Dendritic cell treated with granulocyte-macrophage colony-stimulating factor and Interleukin-4, amounts not matched to agents 40 ng/mL and 50 ng/mL, for 4 days (primary cell): ENCODE measurements around the gene NAT14.

Experiments
- H3K27ac Mint-ChIP-seq: one replicate; pipeline ENCODE4 v1.8.0; 2022; ENCODE audit warnings: mild to moderate bottlenecking, mixed read lengths
- H3K27me3 Mint-ChIP-seq: one replicate; pipeline ENCODE4 v1.8.0; 2022; ENCODE audit warnings: mild to moderate bottlenecking, mixed read lengths
- H3K36me3 Mint-ChIP-seq: one replicate; pipeline ENCODE4 v1.8.0; 2022; ENCODE audit warnings: low read depth, mixed read lengths
- H3K4me1 Mint-ChIP-seq: one replicate; pipeline ENCODE4 v1.8.0; 2022; ENCODE audit warnings: low read depth, mixed read lengths
- H3K4me3 Mint-ChIP-seq: one replicate; pipeline ENCODE4 v1.8.0; 2022; ENCODE audit warnings: mild to moderate bottlenecking, moderate library complexity, mixed read lengths
- H3K9me3 Mint-ChIP-seq: one replicate; pipeline ENCODE4 v1.8.0; 2022; ENCODE audit warnings: mixed read lengths
- intact Hi-C: fragments of 100-400 bp; cut with micrococcal nuclease; formaldehyde crosslinking; loops from one replicate; pipeline ENCODE4 v1.15.0; 2022

Gene NAT14

GRCh38 chr19:55504252-55504603 is 19.2 kb downstream of the NAT14 start:
- H3K4me1 Mint-ChIP-seq = peaks cover 14% of the 10 kb centered on the region
- intact Hi-C loops = loop anchor here (2.0 kb wide), 1 partner anchor 363 kb away; no protein-coding TSS in a partner anchor
- H3K27me3 Mint-ChIP-seq = peaks cover 27% of the 10 kb centered on the region
- H3K27ac Mint-ChIP-seq = peak overlapping the region; percentile 87
- peak overlapping the region; percentile 71 for H3K4me3 Mint-ChIP-seq
- no peaks in the 10 kb centered on the region for H3K9me3 Mint-ChIP-seq
- no peaks in the 10 kb centered on the region for H3K36me3 Mint-ChIP-seq

GRCh38 chr19:55504981-55505380 is 20.0 kb downstream of the NAT14 start:
- no peaks in the 10 kb centered on the region for H3K9me3 Mint-ChIP-seq
- no peak overlapping the region for H3K27ac Mint-ChIP-seq
- peaks cover 14% of the 10 kb centered on the region for H3K4me1 Mint-ChIP-seq
- no peaks in the 10 kb centered on the region for H3K36me3 Mint-ChIP-seq
- peaks cover 32% of the 10 kb centered on the region for H3K27me3 Mint-ChIP-seq
- H3K4me3 Mint-ChIP-seq = no peak overlapping the region
- intact Hi-C loops = loop anchor here (2.0 kb wide), 1 partner anchor 364 kb away; no protein-coding TSS in a partner anchor

GRCh38 chr19:55508120-55508519 is 23.1 kb downstream of the NAT14 start:
- no peaks in the 10 kb centered on the region for H3K36me3 Mint-ChIP-seq
- peaks cover 12% of the 10 kb centered on the region for H3K4me1 Mint-ChIP-seq
- H3K9me3 Mint-ChIP-seq = no peaks in the 10 kb centered on the region
- peaks cover 44% of the 10 kb centered on the region for H3K27me3 Mint-ChIP-seq
- no peak overlapping the region for H3K4me3 Mint-ChIP-seq
- H3K27ac Mint-ChIP-seq = no peak overlapping the region
- intact Hi-C loops = no loop called here

- Mint-ChIP-seq H3K4me1 (peaks cover 6% of the 10 kb centered on the region), H3K9me3 (no peaks in the 10 kb centered on the region), H3K36me3 (no peaks in the 10 kb centered on the region), H3K4me3 (peak overlapping the region; percentile 76), H3K27me3 (peaks cover 21% of the 10 kb centered on the region), H3K27ac (peak overlapping the region; percentile 93)
- intact Hi-C loops = loop anchor here (1.0 to 5.0 kb wide), 3 partner anchors 80 to 114 kb away; partner anchors contain the start of genes FIZ1 and ZNF784
These were observed 32.1 kb downstream of the NAT14 start for GRCh38 chr19:55516878-55517620.

- Mint-ChIP-seq H3K27me3 (peaks cover 5% of the 10 kb centered on the region), H3K27ac (no peak overlapping the region), H3K36me3 (no peaks in the 10 kb centered on the region), H3K4me1 (peaks cover 6% of the 10 kb centered on the region), H3K9me3 (no peaks in the 10 kb centered on the region), H3K4me3 (no peak overlapping the region)
- intact Hi-C loops = loop anchor here (5.0 kb wide), 1 partner anchor 78 kb away; the partner anchor contains the start of gene FIZ1
These were observed 34.7 kb downstream of the NAT14 start for GRCh38 chr19:55519451-55520311.

- intact Hi-C loops = no loop called here
- Mint-ChIP-seq H3K4me3 (no peak overlapping the region), H3K27ac (no peak overlapping the region), H3K36me3 (no peaks in the 10 kb centered on the region), H3K4me1 (peaks cover 6% of the 10 kb centered on the region), H3K27me3 (peaks cover 8% of the 10 kb centered on the region), H3K9me3 (no peaks in the 10 kb centered on the region)
These were observed 35.8 kb downstream of the NAT14 start for GRCh38 chr19:55520691-55521292.

- Mint-ChIP-seq H3K27me3 (peaks cover 9% of the 10 kb centered on the region), H3K9me3 (no peaks in the 10 kb centered on the region), H3K27ac (no peak overlapping the region), H3K4me3 (no peak overlapping the region), H3K4me1 (no peaks in the 10 kb centered on the region), H3K36me3 (no peaks in the 10 kb centered on the region)
- intact Hi-C loops = no loop called here
These were observed 40.5 kb downstream of the NAT14 start for GRCh38 chr19:55525289-55526101.

- Mint-ChIP-seq H3K27me3 (peaks cover 9% of the 10 kb centered on the region), H3K36me3 (no peaks in the 10 kb centered on the region), H3K4me3 (no peak overlapping the region), H3K4me1 (no peaks in the 10 kb centered on the region), H3K27ac (no peak overlapping the region), H3K9me3 (no peaks in the 10 kb centered on the region)
- intact Hi-C loops = no loop called here
These were observed 41.5 kb downstream of the NAT14 start for GRCh38 chr19:55526216-55527196.

- intact Hi-C loops = no loop called here
- Mint-ChIP-seq H3K36me3 (no peaks in the 10 kb centered on the region), H3K9me3 (no peaks in the 10 kb centered on the region), H3K27ac (no peak overlapping the region), H3K4me3 (no peak overlapping the region), H3K27me3 (peaks cover 9% of the 10 kb centered on the region), H3K4me1 (no peaks in the 10 kb centered on the region)
These were observed 42.4 kb downstream of the NAT14 start for GRCh38 chr19:55527197-55528029.

- H3K27ac Mint-ChIP-seq = no peak overlapping the region
These were observed 43.2 kb downstream of the NAT14 start for GRCh38 chr19:55528030-55528803.

GRCh38 chr19:55529636-55530234 is 44.7 kb downstream of the NAT14 start:
- H3K27me3 Mint-ChIP-seq = peaks cover 14% of the 10 kb centered on the region
- H3K9me3 Mint-ChIP-seq = no peaks in the 10 kb centered on the region
- H3K36me3 Mint-ChIP-seq = no peaks in the 10 kb centered on the region
- no peak overlapping the region for H3K4me3 Mint-ChIP-seq
- intact Hi-C loops = no loop called here
- H3K4me1 Mint-ChIP-seq = no peaks in the 10 kb centered on the region
- H3K27ac Mint-ChIP-seq = no peak overlapping the region

More at GRCh38 chr19:55528030-55528803, 43.2 kb downstream of the NAT14 start:
- Mint-ChIP-seq H3K4me1 (no peaks in the 10 kb centered on the region), H3K27me3 (peaks cover 9% of the 10 kb centered on the region), H3K4me3 (no peak overlapping the region), H3K9me3 (no peaks in the 10 kb centered on the region), H3K36me3 (no peaks in the 10 kb centered on the region)
- intact Hi-C loops = no loop called here
